HG03521 (cell line): ENCODE measurements around the gene KNG1.

Experiments
- ATAC-seq: cut with Tn5 transposase; IDR thresholded peaks from one replicate; pipeline ENCODE4 v1.9.1; 2021; ENCODE audit warnings: mild to moderate bottlenecking, moderate library complexity; ENCODE audit not compliant: unreplicated experiment

The KNG1 gene

DNA sequence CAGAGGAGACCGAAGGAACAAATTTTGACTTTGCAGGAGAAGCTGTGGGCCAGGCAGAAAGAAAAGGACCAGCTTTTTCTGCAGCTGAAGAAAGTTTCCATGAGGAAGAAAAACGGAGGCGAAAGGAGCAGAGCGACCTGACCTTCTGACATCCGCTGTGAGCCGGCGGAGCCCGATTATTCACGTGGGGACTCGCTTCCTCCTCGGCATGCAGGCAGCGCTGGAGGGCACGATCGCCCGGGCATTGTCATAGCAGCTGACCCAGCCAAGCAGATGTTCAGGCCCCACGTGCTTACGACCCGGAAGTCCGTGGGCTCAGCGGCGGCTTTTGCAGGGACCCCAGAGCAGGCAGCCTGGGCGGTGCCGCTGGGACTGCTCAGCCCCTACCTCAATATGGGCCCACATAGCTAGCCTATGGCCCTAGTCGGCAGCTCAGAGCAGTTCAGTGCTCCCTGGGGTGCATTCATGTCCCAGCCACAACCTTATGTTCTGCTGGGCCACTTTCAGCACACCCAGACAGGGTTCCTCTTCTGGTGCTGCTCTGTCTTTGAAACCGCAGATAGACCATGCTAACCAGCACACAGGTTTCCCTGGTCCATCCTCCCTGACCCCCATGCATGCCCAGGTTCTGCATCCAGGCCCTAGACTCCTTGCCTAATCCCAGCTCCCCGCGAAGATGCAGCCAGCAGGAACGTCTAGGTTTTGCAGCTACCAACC is 55.7 kb downstream of the KNG1 start:
- peak; percentile 91 for ATAC-seq

- no peak for ATAC-seq
Observed at GRCh38 chr3:186775999-186776398, 58.8 kb downstream of the KNG1 start.

DNA sequence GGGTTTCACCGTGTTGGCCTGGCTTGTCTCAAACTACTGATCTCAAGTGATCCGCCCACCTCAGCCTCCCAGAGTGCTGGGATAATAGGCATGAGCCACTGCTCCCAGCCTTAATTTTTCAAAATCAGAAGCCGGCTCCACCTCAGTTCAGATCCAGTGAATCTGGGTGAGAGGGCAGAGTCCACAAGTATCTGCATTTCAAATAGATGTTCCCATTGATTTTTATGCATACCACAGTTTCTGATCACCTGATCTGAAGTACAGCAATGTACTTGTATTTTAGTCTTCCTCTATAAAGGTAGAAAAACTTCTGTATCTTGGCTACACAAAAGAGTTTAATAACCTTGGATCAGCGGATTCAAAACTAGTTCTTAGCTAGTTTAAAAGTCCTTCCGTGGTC is 62.0 kb downstream of the KNG1 start:
- ATAC-seq = no peak

GRCh38 chr3:186782542-186783057 is 65.4 kb downstream of the KNG1 start:
- ATAC-seq = peak; percentile 10

- ATAC-seq = peak; percentile 69
Observed at GRCh38 chr3:186783058-186783730, 66.0 kb downstream of the KNG1 start, which contains the start of gene EIF4A2. Gene EIF4A2, plus strand, starts transcription at chr3:186783577. Its CDS starts 34 bp downstream, at chr3:186783611.

DNA sequence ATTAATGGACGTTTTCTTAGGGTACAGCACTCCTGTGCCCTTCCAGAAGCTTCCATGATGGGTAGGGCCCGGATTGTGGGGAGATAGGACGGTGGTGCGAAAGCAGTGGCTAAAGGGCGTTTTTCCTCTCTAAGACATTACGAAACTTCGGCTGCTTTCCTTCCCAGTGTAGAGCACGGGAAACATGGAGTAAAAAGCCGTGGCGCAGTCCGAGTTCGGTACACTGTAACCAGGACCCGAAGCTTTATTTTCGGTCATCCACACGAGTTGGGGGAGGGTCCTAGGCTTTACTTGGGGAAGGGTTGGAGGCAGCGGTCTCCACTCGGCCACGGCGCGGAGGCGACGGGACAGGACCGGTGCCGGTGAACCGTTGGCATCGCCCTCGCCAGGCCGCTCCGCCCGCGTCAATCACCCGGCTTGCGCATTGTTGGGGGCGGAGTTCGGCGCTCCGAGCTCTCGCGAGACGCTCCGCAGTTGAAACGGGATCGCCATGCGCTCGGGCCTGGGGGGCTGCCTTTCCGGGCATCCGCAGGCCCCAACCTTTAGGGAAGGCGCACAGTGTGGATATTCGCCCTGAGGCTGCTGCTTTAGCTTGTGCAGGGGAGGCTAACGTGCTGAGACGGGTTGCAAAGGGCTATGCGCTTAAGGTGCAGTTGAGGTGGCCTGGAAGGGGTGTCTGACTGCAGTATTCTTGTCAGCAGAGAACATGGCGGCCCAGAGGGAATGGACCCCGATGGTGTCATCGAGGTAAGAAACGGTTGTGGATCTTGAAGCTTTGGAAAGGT is 66.8 kb downstream of the KNG1 start:
- ATAC-seq = peak; percentile 49

- no peak for ATAC-seq
Observed at GRCh38 chr3:186784820-186785494, 67.8 kb downstream of the KNG1 start.

DNA sequence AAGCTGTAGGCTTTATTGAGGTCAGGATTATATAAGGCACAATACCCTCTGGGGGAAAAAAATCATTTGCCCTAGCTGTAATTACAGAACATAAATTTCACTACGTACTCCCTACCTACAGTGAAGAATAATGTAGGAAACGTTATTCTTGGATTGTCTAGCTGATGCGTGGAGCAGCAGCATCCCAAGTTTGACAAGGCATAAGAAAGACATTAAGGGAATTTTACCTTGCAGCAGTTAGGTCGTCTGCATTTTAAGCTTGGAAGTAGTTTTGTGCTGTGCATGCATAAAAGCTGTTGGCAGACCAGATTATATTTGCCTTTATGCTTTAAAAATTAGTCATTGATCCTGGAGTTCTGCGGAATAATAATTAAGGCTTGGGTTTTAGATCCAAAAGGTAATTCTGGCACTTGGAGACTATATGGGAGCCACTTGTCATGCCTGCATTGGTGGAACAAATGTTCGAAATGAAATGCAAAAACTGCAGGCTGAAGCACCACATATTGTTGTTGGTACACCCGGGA is 68.4 kb downstream of the KNG1 start:
- ATAC-seq = no peak

- no peak for ATAC-seq
Observed at GRCh38 chr3:186786922-186787321, 69.8 kb downstream of the KNG1 start.

DNA sequence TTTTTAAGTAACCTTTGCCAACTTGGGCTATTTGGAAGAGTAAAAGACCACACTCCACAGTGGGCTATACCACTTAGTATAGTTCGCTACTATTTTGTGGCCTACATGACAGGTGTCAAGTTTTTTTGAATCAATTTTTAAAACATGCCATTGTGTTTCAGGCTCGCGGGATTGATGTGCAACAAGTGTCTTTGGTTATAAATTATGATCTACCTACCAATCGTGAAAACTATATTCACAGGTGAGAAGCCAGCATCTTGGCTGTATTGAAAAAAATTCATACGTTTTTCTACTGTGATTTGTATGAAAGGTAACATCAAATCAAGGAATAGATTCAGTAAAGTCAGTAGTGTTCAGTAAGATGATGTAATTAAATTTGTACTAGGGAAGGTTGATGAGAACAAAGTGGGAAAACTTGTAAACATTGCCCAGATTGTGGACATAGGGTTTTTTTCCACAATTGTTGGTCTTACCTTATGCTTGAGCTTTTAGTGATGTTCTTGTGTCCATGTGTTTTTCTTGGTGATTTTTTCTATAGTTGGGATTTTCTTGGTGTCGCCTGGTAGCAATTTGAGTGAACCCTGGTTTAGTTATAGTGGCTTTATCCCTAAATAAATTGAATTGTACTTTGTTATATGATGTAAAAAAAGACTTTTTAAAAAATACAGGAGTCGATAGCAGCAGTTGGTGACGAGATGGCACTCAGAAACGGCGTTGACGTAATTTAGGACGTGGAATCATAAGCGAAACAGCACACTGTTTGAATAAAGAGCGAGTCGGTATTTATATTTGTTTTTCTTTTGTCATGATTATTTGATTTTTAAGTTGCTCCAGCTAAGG is 70.7 kb downstream of the KNG1 start:
- ATAC-seq = no peak

DNA sequence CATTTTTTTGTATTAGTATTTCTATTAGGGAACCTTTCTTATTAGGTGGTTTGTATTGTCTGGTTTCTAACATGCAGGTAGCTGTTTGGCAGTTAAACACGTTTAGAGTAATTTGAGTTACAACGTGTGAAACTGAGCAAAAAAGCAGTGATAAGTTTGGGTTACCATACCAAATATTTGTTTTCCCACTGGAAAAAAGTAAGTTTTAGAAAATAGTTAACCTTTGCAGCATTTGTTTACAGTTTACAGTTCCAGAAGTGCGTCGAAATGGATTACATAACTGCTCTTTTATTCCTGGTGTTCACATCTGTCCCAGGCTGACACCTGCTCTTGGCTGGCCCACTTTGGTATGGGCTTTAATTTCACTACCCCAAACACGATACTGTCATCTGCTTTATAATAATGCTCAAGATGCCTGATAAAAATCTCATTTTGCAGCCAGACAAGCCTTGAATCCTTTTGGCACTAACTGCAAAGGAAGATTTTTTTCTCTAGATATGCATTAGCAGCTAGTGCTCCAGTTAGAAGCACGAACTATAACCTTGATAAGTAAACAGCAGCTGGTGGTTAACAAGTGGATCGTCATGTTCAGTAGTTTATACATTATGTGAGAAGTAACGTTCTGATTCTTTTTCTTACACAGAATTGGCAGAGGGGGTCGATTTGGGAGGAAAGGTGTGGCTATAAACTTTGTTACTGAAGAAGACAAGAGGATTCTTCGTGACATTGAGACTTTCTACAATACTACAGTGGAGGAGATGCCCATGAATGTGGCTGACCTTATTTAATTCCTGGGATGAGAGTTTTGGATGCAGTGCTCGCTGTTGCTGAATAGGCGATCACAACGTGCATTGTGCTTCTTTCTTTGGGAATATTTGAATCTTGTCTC is 71.6 kb downstream of the KNG1 start:
- no peak for ATAC-seq

- no peak for ATAC-seq
Observed at GRCh38 chr3:186789554-186790260, 72.5 kb downstream of the KNG1 start.

DNA sequence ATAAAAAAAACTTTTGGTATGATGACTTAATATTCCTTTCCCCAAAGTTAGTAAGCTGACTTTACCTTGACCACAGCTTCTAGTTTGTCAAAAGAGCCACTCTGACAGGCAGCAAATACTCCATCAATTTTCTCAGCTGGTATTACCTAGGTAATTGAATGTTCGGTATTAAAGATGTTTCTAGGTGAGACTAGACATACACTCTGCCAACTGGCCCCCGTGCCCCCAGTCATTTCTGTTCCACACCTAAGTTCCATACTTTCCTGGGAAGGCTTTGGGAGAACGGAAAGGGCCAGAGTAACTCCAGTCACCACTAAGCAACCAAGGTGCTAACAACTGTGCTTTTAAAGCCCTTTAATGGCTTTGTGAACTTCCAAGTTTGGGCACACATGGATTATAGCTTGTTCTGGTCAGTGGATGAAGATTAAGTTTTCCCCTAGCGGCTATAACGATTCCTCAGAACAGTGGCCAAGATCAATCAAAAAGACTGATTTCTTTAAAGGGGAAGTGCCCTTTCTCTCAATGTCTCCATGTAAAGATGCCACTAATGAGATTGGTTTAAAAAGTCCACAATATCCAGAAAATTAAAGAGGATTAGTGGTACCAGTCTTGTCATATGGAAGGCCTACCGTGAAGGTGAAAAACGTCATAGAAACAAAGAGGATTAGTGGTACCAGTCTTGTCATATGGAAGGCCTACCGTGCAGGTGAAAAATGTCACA is 73.3 kb downstream of the KNG1 start:
- ATAC-seq = no peak
